Activated CD4-positive, alpha-beta T cell treated with anti-CD3 and anti-CD28 coated beads, Interleukin-2, amount 10 ng/mL, durations not matched to agents 7 days and 5 days (primary cell): Measurements from ENCODE around the gene LRFN3. TPM values are rescaled to one million over a fixed set of nuclear protein-coding genes. Genes with fewer than 3 reads are reported as not detected.

Experiments used
- CTCF ChIA-PET: fragments of 350-600 bp; sonication (Branson Sonifier 250); formaldehyde crosslinking; loops from one replicate; lab custom pipeline; 2021; ENCODE audit warnings: antibody characterized with exemption; lab: Charles Lee
- POLR2A ChIA-PET: fragments of 350-600 bp; sonication (Branson Sonifier 250); formaldehyde crosslinking; loops from one replicate; lab custom pipeline; 2021; ENCODE audit warnings: antibody characterized with exemption; lab: Charles Lee
- DNase-seq: peaks from one replicate; pipeline ENCODE4 v3.0.0-alpha.2; 2020
- H3K27ac Mint-ChIP-seq: one replicate; pipeline ENCODE4 v1.8.0; 2021; ENCODE audit warnings: mild to moderate bottlenecking, moderate library complexity, mixed read lengths
- H3K27me3 Mint-ChIP-seq: one replicate; pipeline ENCODE4 v1.8.0; 2021; ENCODE audit warnings: mixed read lengths
- H3K36me3 Mint-ChIP-seq: one replicate; pipeline ENCODE4 v1.8.0; 2021; ENCODE audit warnings: low read depth, mixed read lengths
- H3K4me1 Mint-ChIP-seq: one replicate; pipeline ENCODE4 v1.8.0; 2021; ENCODE audit warnings: mixed read lengths
- H3K4me3 Mint-ChIP-seq: one replicate; pipeline ENCODE4 v1.8.0; 2021; ENCODE audit warnings: mild to moderate bottlenecking, moderate library complexity, mixed read lengths
- H3K9me3 Mint-ChIP-seq: one replicate; pipeline ENCODE4 v1.8.0; 2021; ENCODE audit warnings: mixed read lengths
- total RNA-seq, 2 experiments: library from RNA; stranded (reverse); gene quantifications; one replicate each; pipeline ENCODE4 v1.2.3, GENCODE V29; 2021

The LRFN3 gene
- total RNA-seq, 2 experiments from 2014 or later, result 12.3 to 13.5 TPM

- no peaks in the 10 kb centered on the region for H3K9me3 Mint-ChIP-seq
- peak; percentile 89 for DNase-seq
- peaks cover 53% of the 10 kb centered on the region for H3K4me1 Mint-ChIP-seq
- H3K27ac Mint-ChIP-seq, result peak overlapping the region; percentile 97
- H3K27me3 Mint-ChIP-seq, result no peaks in the 10 kb centered on the region
- ChIA-PET POLR2A (no interaction called here), CTCF (no interaction called here)
- H3K4me3 Mint-ChIP-seq, result peak overlapping the region; percentile 94
- H3K36me3 Mint-ChIP-seq, result peaks cover 44% of the 10 kb centered on the region
Measured at GRCh38 chr19:35899547-35900214, 36.5 kb upstream of the LRFN3 start.

- POLR2A ChIA-PET, result no interaction called here
- peaks cover 52% of the 10 kb centered on the region for H3K4me1 Mint-ChIP-seq
- H3K36me3 Mint-ChIP-seq, result peaks cover 36% of the 10 kb centered on the region
- H3K27ac Mint-ChIP-seq, result peak overlapping the region; percentile 97
- DNase-seq, result no peak
- H3K27me3 Mint-ChIP-seq, result no peaks in the 10 kb centered on the region
- H3K4me3 Mint-ChIP-seq, result peak overlapping the region; percentile 95
- no peaks in the 10 kb centered on the region for H3K9me3 Mint-ChIP-seq
- CTCF ChIA-PET, result interaction anchor here (1.0 kb wide), 1 partner anchor 24 kb away, joined by 3 read pairs; no protein-coding TSS in a partner anchor
Measured at GRCh38 chr19:35901055-35901644, 35.0 kb upstream of the LRFN3 start.

- CTCF ChIA-PET, result interaction anchor here (2.5 kb wide), 1 partner anchor 29 kb away, joined by 9 read pairs; no protein-coding TSS in a partner anchor
- Mint-ChIP-seq H3K27me3 (no peaks in the 10 kb centered on the region), H3K4me1 (peaks cover 52% of the 10 kb centered on the region), H3K27ac (peak within 1 kb of the TSS; percentile 97), H3K9me3 (no peaks in the 10 kb centered on the region), H3K4me3 (peak within 1 kb of the TSS; percentile 95), H3K36me3 (peaks cover 36% of the 10 kb centered on the region)
- POLR2A ChIA-PET, result no interaction called here
- DNase-seq, result peak; percentile 69
Measured at GRCh38 chr19:35901854-35902661, 34.1 kb upstream of the LRFN3 start, which contains the start of gene HCST. Gene HCST, plus strand, starts transcription at chr19:35902529. Its CDS starts 65 bp downstream, at chr19:35902594.

GRCh38 chr19:35902870-35903475 is 33.2 kb upstream of the LRFN3 start:
- Mint-ChIP-seq H3K27ac (peak overlapping the region; percentile 97), H3K4me1 (peaks cover 49% of the 10 kb centered on the region), H3K9me3 (no peaks in the 10 kb centered on the region), H3K27me3 (no peaks in the 10 kb centered on the region), H3K4me3 (peak overlapping the region; percentile 95), H3K36me3 (peaks cover 30% of the 10 kb centered on the region)
- DNase-seq, result no peak
- CTCF ChIA-PET, result interaction anchor here (1.0 to 2.5 kb wide), 3 partner anchors 10 to 28 kb away, joined by 3 to 9 read pairs (median 3); no protein-coding TSS in a partner anchor
- POLR2A ChIA-PET, result no interaction called here

DNA sequence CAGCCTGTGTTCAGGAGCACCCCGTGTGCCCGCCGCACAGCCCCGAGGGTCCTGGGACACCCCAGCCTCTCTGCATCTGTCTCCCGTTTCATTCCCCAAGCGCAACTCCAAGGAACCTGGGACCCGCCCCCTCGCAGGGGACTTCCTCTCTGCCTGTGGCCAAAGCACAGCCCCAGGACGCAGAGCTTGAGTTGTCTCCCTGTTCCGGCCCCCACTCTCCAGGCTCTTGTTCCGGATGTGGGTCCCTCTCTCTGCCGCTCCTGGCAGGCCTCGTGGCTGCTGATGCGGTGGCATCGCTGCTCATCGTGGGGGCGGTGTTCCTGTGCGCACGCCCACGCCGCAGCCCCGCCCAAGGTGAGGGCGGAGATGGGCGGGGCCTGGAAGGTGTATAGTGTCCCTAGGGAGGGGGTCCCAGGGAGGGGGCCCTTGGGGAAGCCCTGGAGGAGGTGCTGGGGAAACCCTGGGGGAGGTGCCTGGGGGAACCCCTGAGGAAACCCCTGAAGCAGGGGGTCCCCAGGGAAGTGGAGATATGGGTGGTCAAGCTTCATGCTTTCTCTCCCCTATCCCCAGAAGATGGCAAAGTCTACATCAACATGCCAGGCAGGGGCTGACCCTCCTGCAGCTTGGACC is 32.5 kb upstream of the LRFN3 start:
- POLR2A ChIA-PET, result no interaction called here
- Mint-ChIP-seq H3K9me3 (no peaks in the 10 kb centered on the region), H3K27me3 (no peaks in the 10 kb centered on the region), H3K4me1 (peaks cover 50% of the 10 kb centered on the region), H3K36me3 (peaks cover 25% of the 10 kb centered on the region), H3K27ac (peak overlapping the region; percentile 97), H3K4me3 (peak overlapping the region; percentile 95)
- CTCF ChIA-PET, result interaction anchor here (1.0 to 2.5 kb wide), 3 partner anchors 9 to 27 kb away, joined by 3 to 9 read pairs (median 3); no protein-coding TSS in a partner anchor
- DNase-seq, result peak; percentile 94

- Mint-ChIP-seq H3K27me3 (no peaks in the 10 kb centered on the region), H3K36me3 (peaks cover 18% of the 10 kb centered on the region)
Measured at GRCh38 chr19:35904311-35905068, 31.7 kb upstream of the LRFN3 start.

DNA sequence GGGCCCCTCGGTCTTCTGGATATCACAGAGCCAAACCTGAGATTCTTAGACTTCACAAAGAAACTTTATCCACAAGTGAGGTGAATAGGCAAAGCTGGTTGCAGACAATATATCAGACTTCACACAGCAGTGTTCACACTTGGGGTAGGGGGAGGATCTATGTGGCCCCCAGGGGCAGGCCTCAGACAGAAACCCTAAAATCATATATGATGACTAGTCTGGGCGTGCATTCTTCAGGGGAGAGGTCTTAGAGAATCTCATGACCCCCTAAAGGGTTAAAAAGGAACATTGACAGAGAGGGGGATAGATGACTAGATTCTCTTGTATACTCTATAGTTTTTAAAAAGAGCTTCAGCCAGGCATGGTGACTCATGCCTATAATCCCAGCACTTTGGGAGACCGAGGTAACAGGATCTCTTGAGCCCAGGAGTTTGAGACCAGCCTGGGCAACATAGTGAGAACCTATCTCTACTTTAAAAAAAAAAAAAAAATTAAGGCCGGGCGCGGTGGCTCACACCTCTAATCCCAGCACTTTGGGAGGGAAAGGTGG is 30.9 kb upstream of the LRFN3 start:
- POLR2A ChIA-PET, result interaction anchor here (0.6 kb wide), 1 partner anchor 17 kb away, joined by 5 read pairs; no protein-coding TSS in a partner anchor
- CTCF ChIA-PET, result interaction anchor here (0.6 kb wide), 1 partner anchor 53 kb away, joined by 3 read pairs; no protein-coding TSS in a partner anchor
- Mint-ChIP-seq H3K27me3 (no peaks in the 10 kb centered on the region), H3K36me3 (peaks cover 17% of the 10 kb centered on the region), H3K9me3 (no peaks in the 10 kb centered on the region), H3K27ac (peak overlapping the region; percentile 67), H3K4me1 (peaks cover 62% of the 10 kb centered on the region), H3K4me3 (no peak overlapping the region)
- no peak for DNase-seq

More at GRCh38 chr19:35904311-35905068, 31.7 kb upstream of the LRFN3 start:
- CTCF ChIA-PET, result interaction anchor here (1.6 to 2.5 kb wide), 2 partner anchors 8 to 27 kb away, joined by 3 to 9 read pairs; no protein-coding TSS in a partner anchor
- Mint-ChIP-seq H3K9me3 (no peaks in the 10 kb centered on the region), H3K27ac (peak overlapping the region; percentile 67), H3K4me1 (peaks cover 57% of the 10 kb centered on the region), H3K4me3 (peak overlapping the region; percentile 33)
- no peak for DNase-seq
- POLR2A ChIA-PET, result no interaction called here

- Mint-ChIP-seq H3K9me3 (no peaks in the 10 kb centered on the region), H3K27ac (peak overlapping the region; percentile 68), H3K36me3 (peaks cover 17% of the 10 kb centered on the region), H3K27me3 (no peaks in the 10 kb centered on the region), H3K4me3 (no peak overlapping the region), H3K4me1 (peaks cover 54% of the 10 kb centered on the region)
- DNase-seq, result no peak
- ChIA-PET CTCF (no interaction called here), POLR2A (no interaction called here)
Measured at GRCh38 chr19:35907377-35907745, 28.8 kb upstream of the LRFN3 start.

DNA sequence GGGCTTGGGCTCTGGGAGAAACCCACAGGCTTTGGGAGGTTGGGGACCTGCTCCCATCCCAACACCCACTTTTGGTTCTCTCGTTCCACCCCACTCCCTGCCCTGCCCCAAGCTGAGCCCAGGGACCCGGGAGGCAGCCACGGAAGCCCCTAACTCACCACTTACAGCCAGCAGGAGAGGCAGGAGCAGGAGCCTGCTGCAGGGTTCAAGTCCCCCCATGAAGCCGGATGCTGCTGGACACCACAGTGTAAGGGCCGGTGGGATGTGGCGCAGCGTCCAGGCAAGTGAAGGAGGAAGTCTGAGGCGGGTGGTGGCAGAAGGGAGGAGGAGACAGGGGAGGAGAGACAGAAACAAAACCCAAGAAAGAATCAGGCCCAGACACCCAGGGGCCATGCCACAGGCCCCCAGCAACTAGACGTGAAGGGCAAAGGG is 28.1 kb upstream of the LRFN3 start, which contains the start of gene TYROBP:
TYROBP (minus strand) TSS at position 286 of the 432 bp plus-strand sequence; CDS start at position 219, 67 bp downstream.
- Mint-ChIP-seq H3K27ac (peak within 1 kb of the TSS; percentile 79), H3K4me3 (no peak within 1 kb of the TSS), H3K27me3 (no peaks in the 10 kb centered on the region), H3K4me1 (peaks cover 50% of the 10 kb centered on the region), H3K9me3 (no peaks in the 10 kb centered on the region), H3K36me3 (peaks cover 15% of the 10 kb centered on the region)
- CTCF ChIA-PET, result interaction anchor here (1.2 to 1.6 kb wide), 2 partner anchors 26 to 50 kb away, joined by 5 read pairs; no protein-coding TSS in a partner anchor
- DNase-seq, result no peak
- POLR2A ChIA-PET, result no interaction called here

- Mint-ChIP-seq H3K27ac (peak overlapping the region; percentile 79), H3K4me1 (peaks cover 40% of the 10 kb centered on the region), H3K4me3 (no peak overlapping the region), H3K27me3 (no peaks in the 10 kb centered on the region), H3K9me3 (no peaks in the 10 kb centered on the region), H3K36me3 (peaks cover 6% of the 10 kb centered on the region)
- ChIA-PET CTCF (interaction anchor here (0.8 to 1.6 kb wide), 4 partner anchors 12 to 51 kb away, joined by 3 to 5 read pairs (median 4); no protein-coding TSS in a partner anchor), POLR2A (no interaction called here)
- no peak for DNase-seq
Measured at GRCh38 chr19:35908973-35909683, 27.0 kb upstream of the LRFN3 start.
